Head of caudate nucleus (tissue), 42 donors: ENCODE data around the gene MAP3K3.
A peak's percentile ranks its signal among the peaks of the same experiment; 100 is the strongest.

ENCODE experiments used
- DNase-seq, 42 donors: peaks; one replicate each; pipeline versions ENCODE4 v3.0.0 to v3.0.0-alpha.2; 2020 to 2021; ENCODE audit warnings: mixed read lengths in 7 of 42
- intact Hi-C: fragments of 100-400 bp; cut with DNase I; formaldehyde crosslinking; loops from one replicate; pipeline ENCODE4 v1.15.0; 2022

Gene MAP3K3

DNA sequence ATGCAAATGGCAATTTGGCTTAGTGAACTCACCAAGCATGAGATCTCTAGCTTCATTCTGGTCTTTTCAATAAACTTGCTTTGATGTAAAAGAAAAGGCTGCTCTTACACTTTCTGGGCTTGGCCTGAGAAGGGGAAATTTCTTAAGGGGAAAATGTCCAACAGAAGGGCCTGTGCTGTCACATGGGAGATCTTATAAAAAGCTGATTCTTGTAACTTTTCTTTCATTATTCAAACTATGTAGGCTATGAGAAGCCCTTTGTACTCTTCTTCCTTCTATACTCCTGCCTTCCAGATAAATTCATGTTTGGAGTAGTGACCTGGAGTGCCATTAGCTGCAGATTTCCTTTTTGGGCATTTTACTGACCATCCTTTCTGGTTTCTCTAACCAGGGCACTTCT, 60.8 kb downstream of the MAP3K3 start:
- no peak for DNase-seq
- intact Hi-C loops: no loop called here

DNA sequence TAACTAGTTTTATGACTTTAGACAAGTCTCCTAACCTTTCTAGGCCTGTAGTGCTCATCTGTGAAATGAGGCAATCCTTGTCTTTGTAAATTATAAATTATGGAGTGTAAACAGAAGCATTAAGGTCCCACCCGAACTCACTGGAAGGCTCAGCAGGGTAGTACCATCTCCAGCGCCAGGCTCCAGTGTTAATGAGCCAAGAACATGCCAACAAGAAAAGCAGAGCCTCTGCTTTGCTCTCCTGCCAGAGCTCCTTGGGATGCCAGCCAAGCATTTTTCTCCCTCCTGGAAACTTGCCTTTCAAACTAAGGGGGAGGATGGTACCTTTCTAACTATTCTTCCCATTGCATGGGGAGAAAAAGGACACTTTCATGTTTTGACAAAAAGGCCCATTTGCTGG, 62.8 kb downstream of the MAP3K3 start:
- peak in 10 of 42 donors; percentile 31 to 64 (median 52) for DNase-seq
- intact Hi-C loops: no loop called here

DNA sequence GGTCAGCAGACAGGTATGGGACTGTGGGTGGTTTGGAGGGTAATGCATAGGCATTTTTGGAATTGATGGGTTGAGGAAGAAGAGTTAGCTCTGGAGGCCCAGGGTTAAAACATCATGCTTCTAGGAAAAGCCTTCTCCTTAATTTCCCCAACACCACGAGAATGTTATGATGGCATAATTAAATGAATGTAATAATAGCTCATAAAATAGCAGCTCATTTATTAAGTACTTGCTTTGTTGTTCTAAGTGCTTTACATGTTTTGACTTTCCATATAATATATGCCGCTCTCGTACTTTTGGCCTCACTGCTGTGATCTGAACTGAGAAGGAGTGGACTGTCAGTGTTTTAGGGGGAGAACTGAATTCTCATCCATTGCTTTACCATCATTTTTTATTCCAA, 63.4 kb downstream of the MAP3K3 start:
- intact Hi-C loops: no loop called here
- DNase-seq: peak in 1 of 42 donors; percentile 0

DNA sequence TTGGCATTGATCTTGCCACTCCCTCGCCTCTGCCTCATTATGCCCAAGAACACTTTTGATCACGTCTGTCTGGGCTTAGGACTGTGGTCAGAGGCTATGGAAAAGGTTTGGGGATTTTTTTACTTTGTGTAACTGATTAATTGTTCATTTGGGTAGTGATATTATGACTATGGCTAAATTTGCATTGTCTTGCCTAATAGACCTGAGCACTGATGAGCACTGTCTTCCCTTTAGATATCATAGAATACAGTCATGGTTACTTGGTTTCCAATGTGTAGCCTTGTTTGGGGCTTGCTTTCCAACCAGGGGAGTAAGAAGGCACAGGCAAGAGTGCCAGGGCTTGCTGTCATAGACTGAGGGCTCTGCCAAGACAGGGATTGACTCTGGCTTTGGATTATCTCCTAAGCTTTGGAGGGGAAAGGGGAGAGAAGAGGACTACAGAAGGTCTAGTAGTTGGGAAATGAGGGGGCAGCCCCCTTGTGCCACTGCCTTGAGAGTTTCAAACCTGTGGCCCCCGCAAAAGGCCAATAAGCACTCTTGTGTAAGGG, 64.0 kb downstream of the MAP3K3 start:
- peak in 1 of 42 donors; percentile 10 for DNase-seq
- intact Hi-C loops: no loop called here

DNA sequence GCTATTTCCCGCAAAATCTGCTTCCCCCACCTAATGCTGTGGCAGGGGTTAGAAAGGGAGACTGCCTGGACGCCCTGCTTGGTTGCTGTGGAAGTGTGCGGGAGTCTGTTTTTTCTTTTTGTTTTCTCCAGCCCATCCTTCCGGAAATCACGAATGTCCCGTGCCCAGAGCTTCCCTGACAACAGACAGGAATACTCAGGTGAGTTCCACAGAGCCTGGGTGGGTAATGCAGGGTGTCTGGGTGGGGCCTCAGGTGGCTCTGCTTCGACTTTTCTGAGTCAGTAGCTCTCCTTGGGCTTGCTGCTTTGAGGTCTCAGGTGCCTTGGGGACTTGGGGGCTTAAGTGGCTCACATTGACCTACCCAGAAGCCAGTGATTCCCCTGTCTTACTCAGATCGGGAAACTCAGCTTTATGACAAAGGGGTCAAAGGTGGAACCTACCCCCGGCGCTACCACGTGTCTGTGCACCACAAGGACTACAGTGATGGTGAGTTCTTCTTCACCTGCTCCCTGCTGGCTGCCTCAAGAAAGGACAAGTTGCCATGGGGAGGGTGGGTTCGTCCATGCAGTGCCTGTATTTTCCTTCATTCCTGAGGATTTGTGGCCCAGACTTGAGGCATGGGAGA, 66.3 kb downstream of the MAP3K3 start:
- intact Hi-C loops: no loop called here
- no peak for DNase-seq

DNA sequence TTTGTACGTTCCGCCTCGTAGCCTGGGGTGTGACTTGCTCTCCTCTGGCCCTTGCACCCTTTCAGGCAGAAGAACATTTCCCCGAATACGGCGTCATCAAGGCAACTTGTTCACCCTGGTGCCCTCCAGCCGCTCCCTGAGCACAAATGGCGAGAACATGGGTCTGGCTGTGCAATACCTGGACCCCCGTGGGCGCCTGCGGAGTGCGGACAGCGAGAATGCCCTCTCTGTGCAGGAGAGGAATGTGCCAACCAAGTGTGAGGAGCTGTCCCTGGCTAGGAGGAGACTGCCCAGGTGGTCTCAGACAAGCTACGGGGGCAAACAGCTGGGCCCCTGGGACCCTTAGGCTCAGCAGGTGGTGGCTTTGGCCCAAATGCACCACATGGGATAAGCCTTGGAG, 67.3 kb downstream of the MAP3K3 start:
- intact Hi-C loops: no loop called here
- DNase-seq: no peak

DNA sequence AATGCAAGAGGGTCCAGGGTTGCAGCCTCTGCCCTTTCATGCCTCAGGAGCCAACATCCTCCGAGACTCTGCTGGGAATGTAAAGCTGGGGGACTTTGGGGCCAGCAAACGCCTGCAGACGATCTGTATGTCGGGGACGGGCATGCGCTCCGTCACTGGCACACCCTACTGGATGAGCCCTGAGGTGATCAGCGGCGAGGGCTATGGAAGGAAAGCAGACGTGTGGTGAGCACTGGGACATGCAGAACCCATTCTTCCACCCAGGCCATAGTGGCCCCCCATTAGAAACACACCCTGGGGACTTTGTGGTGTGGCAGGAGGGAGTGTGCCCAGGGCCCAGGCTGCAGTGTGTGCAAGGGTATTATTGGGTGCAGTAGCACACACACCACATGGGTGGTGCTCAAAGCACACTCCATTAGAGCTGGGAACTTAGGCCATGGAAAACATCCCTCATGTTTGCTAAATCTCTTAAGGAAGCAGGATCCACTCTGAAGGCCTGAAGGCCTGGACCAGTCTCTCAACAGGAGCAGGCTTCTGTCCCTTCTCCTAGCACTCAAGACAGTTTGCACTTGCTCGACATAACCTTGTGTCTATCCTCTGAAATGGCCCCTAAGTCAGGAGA, 70.1 kb downstream of the MAP3K3 start:
- DNase-seq: no peak
- intact Hi-C loops: loop anchor here (10.0 kb wide), 1 partner anchor 68 kb away; the partner anchor contains the start of gene MAP3K3

DNA sequence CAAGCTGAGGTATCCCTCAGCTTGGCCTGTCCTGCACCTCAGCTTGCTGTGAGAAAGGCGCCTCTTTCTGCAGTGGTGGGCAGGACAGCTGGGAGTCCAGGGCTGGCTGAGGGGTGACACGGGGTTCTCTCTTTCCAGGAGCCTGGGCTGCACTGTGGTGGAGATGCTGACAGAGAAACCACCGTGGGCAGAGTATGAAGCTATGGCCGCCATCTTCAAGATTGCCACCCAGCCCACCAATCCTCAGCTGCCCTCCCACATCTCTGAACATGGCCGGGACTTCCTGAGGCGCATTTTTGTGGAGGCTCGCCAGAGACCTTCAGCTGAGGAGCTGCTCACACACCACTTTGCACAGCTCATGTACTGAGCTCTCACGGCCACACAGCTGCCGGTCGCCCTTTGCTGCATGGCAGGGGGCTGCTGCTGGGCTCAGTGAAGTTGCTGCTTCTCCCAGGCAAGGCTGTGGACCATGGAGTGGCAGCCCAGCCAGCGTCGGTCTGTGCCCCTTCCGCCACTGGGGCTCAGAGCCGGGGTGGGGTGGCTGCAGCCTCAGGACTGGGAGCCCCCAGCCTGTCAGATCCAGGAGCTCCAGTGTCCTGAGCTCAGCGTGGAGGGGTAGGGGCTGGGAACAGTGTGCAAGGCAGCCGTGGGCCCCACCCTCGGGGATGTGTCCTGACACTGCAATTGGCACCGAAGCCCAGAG, 71.3 kb downstream of the MAP3K3 start:
- intact Hi-C loops: loop anchor here (10.0 kb wide), 1 partner anchor 69 kb away; the partner anchor contains the start of gene MAP3K3

DNA sequence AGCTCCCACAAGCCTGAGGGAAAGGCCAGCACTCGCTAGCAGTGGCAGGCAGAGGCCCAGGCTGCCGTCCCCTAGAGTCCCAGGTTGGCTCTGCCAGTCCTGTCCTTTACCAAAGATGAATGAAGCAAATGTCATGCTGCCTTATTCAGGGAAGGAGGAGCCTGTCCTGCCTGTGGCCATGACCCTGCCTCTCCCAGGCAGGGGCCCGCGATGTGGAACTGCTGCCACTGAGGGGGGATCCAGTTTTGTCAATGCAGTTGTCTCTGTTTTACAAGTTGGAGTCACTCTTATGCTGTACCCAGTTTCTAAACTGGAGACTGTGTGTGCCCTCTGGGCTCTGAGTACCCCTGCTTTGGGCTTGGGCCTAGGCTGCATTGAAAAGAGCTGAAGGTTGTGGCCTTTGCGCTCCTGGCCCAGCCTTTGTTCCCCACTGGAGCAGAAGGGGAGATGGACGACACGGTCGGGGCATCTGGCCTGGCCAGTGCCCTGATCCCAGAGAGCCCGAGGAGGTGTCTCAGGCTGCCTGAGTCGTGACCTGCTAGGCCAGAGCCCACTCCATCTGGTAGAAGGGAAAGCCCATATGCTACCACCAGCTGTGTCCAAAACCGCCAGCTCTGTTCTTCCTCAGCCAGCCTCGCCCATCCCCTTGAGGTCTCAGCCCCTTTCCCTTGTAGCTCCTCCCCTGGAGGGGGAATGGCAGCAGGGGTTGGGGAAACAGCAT, 72.2 kb downstream of the MAP3K3 start:
- intact Hi-C loops: loop anchor here (10.0 kb wide), 1 partner anchor 70 kb away; the partner anchor contains the start of gene MAP3K3

More for the DNA sequence above, 71.3 kb downstream of the MAP3K3 start:
- DNase-seq: no peak

DNA sequence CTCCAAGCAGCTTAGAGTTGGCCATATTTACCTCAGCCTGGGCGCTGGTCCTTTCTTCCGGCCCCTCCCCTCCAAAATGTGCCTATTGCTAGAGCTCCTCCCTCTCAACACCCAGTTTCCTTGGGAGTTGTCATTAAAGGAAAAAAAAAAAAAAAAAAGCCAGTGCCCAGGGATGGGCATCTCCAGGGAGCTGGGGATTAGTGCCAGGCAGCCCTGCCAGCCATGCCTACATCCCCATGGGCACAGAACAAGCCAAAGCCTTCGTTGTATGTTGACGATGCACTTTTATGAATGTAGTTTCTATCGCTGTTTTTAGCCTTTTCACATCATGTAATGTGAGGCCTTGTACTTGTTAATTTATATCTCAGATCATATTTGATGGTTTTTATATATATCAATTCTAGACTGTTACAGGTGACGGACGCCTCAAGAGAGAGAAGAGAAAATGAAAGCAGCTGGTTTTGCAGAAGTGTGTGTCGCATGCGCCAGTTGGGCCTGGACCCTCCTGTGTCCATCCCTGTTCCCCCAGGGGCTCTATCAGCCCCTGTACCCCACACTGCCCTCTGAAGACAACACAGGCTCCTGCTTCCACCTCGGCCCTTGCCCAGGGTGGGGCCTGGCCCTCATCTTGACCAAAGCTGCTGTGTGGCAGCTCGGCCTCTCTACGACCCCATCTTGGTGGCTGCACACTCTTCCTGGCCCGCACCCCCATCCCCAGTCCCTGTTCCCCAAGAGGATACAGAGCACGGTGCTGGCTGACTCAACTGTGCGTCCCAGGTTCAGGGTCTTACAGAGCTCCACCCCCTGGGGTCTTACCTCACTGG, 72.9 kb downstream of the MAP3K3 start:
- intact Hi-C loops: loop anchor here (10.0 kb wide), 1 partner anchor 70 kb away; the partner anchor contains the start of gene MAP3K3
- no peak for DNase-seq

More for the DNA sequence above, 72.2 kb downstream of the MAP3K3 start:
- DNase-seq: no peak

DNA sequence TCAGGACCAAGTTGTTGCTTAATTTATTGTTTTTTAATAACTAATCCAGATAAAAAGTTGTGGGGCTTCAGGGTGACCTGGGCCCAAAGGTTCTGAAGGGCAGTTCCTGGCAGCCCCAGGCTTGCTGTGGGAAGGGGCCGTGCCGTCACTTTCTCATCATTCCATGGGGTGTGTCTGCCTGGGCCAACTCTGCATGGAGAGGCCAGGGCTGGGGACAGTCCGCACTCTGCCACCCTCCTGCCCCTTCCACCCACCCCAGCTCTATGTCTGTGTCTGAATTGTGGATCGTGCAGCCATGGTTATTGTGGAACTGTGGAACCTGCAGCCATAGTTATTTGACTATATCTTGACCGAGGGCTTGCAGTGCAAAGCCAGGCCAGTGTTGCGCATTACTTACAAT, 73.7 kb downstream of the MAP3K3 start:
- intact Hi-C loops: loop anchor here (10.0 kb wide), 1 partner anchor 71 kb away; the partner anchor contains the start of gene MAP3K3
- DNase-seq: no peak

DNA sequence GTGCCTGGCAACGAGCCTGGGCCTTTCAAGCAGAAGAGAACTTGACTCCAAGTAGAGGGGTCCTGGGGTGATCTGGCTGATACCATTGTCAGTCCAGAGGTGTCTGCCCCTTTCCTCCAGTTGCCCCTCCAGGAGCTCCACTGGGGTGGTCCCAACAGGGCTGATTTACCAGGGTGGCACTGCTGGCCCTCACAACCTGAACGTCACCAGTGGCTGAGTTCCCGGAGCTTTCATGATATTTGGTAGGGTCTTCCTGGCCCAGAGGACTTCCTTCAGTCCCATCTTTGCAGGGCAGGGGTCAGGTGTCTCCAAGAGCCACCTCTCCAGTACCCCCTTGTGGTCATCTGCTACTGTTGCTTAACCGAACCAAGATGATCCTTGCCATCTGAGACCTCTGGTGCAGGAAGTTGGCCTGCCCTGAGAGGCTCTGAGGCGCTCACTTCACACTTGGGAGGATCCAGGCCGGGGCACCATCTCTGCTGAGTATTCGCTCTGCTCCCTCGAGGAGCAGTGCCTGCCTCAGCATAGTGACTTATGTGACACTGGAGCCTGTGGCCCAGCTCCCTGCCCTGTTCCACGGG, 74.3 kb downstream of the MAP3K3 start:
- peak in 6 of 42 donors; percentile 15 to 56 (median 28) for DNase-seq
- intact Hi-C loops: loop anchor here (10.0 kb wide), 1 partner anchor 72 kb away; the partner anchor contains the start of gene MAP3K3

DNA sequence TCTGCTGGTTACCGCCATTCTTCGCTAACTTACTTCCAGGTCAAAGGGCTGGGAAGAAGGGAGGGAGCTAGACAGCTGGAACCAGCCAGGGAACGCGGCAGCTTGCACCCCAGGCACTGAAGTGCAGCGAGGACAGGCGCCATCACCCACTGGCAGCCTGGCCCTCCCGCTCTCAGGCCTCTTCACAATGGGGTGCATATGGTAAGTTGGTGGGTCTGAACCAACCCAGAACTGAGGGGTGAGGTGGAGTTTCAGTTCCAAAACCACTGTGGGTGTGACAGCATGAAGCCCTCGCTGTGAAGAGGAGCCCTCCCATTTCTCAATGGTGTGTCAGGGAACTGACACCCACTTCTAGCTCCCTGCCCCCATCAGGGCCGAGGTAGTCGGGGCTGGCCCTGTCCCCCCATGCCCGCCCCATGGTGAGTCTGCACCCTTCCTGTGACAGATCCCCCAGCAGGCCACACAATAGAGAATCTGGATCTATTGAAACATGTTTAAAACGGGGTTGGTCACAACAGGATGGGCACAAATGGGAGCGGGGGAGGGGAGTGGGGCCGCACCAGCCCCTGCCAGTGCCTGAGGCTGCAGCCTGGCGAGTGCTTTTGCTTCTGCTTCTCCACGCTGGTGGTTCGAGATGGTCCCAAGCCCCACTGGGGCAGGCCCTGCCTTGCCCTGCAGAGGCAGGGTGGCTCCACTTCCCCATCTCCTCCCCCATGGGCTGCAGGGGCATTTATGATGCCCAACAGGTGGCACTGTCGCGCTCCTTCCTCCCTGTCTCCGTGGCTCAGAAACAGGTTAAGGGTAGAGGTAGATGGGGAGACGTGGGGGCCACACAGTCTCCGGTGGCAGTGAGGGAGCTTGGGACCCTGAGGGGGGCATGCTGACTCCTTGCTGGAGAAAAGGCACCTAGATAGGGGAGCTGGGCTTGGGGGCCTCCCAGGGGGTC, 75.4 kb downstream of the MAP3K3 start:
- intact Hi-C loops: loop anchor here (10.0 kb wide), 1 partner anchor 73 kb away; the partner anchor contains the start of gene MAP3K3
- peak in 22 of 42 donors; percentile 32 to 62 (median 46) for DNase-seq

DNA sequence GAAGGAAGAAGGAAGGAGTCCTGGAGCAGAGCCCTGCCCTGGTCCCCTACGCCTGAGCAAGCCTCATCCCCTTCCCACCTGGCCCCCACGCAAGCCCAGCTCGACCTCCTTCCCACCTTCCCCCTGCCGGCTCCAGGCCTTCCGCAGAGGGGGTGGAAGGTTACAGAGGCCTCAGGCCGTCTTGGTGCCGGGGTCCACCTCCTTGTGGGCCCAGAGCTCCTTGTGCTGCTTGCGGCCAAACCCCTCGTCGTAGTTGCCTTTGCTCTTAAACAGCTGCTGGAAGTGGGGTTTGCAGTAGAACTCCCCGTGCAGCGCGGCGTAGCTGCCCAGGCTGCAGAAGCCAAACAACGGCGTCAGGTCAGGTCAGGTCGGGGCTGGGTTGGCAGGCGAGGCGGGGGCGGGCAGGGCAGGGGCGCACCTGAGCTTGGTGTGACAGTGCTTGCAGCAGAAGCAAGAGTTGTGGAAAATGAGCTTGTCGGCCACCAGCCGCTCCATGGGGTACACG, 76.2 kb downstream of the MAP3K3 start:
- peak in 3 of 42 donors; percentile 20 to 32 (median 25) for DNase-seq
- intact Hi-C loops: loop anchor here (10.0 kb wide), 1 partner anchor 74 kb away; the partner anchor contains the start of gene MAP3K3

DNA sequence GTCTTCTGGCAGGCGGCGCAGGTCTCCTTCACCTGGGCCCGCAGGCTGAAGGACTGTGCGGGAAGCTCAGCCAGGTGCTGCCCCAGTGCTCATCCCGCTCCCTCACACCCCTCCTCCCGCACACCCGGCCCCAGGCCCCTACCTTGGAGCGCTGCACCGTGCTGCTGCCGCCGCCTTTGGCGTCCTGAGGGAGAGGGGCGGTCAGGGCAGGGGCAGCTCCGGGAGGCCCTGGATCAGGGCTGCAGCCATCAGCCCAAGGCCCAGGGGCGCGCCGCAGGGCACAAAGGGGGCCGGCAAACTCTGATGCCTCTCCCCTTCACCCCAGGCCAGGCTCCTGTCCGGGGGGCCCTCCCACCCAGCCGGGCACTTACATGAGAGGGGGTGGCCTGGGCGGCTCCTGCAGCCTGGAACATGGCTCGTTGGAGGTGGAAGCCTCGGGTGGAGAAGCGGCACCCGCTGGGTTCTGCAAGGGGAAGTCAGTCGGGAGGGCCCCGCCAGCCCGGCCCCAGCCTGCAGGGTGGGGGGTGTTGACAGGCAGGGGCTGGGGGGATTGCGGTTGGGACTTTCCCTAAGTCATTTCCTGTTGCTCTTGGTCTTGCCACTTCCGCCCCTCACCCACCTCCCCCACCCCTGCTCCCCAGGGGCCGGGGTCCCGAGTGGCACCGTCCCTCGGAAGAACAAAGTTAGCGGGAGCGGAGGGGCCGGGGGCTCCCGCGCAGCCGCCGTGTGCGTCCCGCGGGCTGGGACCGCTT, 76.8 kb downstream of the MAP3K3 start:
- peak in 20 of 42 donors; percentile 23 to 70 (median 52) for DNase-seq
- intact Hi-C loops: loop anchor here (10.0 kb wide), 1 partner anchor 74 kb away; the partner anchor contains the start of gene MAP3K3
